HG03342 (cell line): ENCODE measurements around the gene WWOX.

Experiments
- ATAC-seq: cut with Tn5 transposase; IDR thresholded peaks from one replicate; pipeline ENCODE4 v1.9.1; 2021; ENCODE audit warnings: mild to moderate bottlenecking, moderate library complexity; ENCODE audit not compliant: unreplicated experiment

WWOX gene

GRCh38 chr16:78455861-78456260 lies 356.4 kb downstream of the WWOX start:
- ATAC-seq, result no peak

- no peak for ATAC-seq
Observed at GRCh38 chr16:78458588-78458987, 359.1 kb downstream of the WWOX start.

- ATAC-seq, result no peak
Observed at GRCh38 chr16:78460428-78460827, 361.0 kb downstream of the WWOX start.

- ATAC-seq, result no peak
Observed at GRCh38 chr16:78461087-78461486, 361.6 kb downstream of the WWOX start.

- ATAC-seq, result no peak
Observed at GRCh38 chr16:78461496-78462287, 362.2 kb downstream of the WWOX start.

- ATAC-seq, result no peak
Observed at GRCh38 chr16:78462288-78463208, 363.1 kb downstream of the WWOX start.

- no peak for ATAC-seq
Observed at GRCh38 chr16:78463591-78463990, 364.1 kb downstream of the WWOX start.

- ATAC-seq, result no peak
Observed at GRCh38 chr16:78464833-78465232, 365.4 kb downstream of the WWOX start.

GRCh38 chr16:78465730-78466129 lies 366.3 kb downstream of the WWOX start:
- ATAC-seq, result no peak

GRCh38 chr16:78469787-78470186 lies 370.3 kb downstream of the WWOX start:
- no peak for ATAC-seq

GRCh38 chr16:78473031-78473699 lies 373.7 kb downstream of the WWOX start:
- no peak for ATAC-seq

GRCh38 chr16:78474762-78475161 lies 375.3 kb downstream of the WWOX start:
- peak; percentile 80 for ATAC-seq

GRCh38 chr16:78476615-78477014 lies 377.2 kb downstream of the WWOX start:
- ATAC-seq, result no peak

GRCh38 chr16:78478267-78478861 lies 378.9 kb downstream of the WWOX start:
- no peak for ATAC-seq

- no peak for ATAC-seq
Observed at GRCh38 chr16:78479723-78480122, 380.3 kb downstream of the WWOX start.

GRCh38 chr16:78480588-78480987 lies 381.1 kb downstream of the WWOX start:
- no peak for ATAC-seq

GRCh38 chr16:78483124-78483992 lies 383.9 kb downstream of the WWOX start:
- no peak for ATAC-seq

GRCh38 chr16:78484509-78485058 lies 385.1 kb downstream of the WWOX start:
- ATAC-seq, result no peak

- no peak for ATAC-seq
Observed at GRCh38 chr16:78485188-78485916, 385.9 kb downstream of the WWOX start.
